Body of pancreas (tissue), 4 donors: ENCODE measurements around the gene HERC5. TPM values are rescaled to one million over a fixed set of nuclear protein-coding genes. Genes with fewer than 3 reads are reported as not detected.

ENCODE experiments used
- ATAC-seq: fragments of 150-250 bp; one replicate; pipeline ENCODE4 v1.9.1; 2016
- DNase-seq, 4 donors: peaks; one replicate each; pipeline ENCODE4 v3.0.0-alpha.2; 2019
- H3K27ac ChIP-seq, 4 donors: fragments of 200-600 bp; sonication (generic); 1 replicate in 3 of 4; 2 replicates in 1 of 4; pipeline versions ENCODE4 v1.5.1 to v1.6.1; 2016 to 2019; ENCODE audit warnings: mild to moderate bottlenecking in 1 of 4, mixed read lengths in 1 of 4, moderate library complexity in 1 of 4
- H3K27me3 ChIP-seq, 2 donors: fragments of 200-600 bp; sonication (generic); one replicate each; pipeline ENCODE4 v1.6.0; 2016; ENCODE audit warnings: mild to moderate bottlenecking in 1 of 2
- H3K36me3 ChIP-seq, 2 donors: fragments of 200-600 bp; sonication (generic); replicated peaks in 1 of 2; 2 replicates each; pipeline ENCODE4 v1.5.1; 2016; ENCODE audit warnings: low read depth in 2 of 2; ENCODE audit not compliant: insufficient read depth in 1 of 2
- H3K4me1 ChIP-seq: fragments of 200-600 bp; sonication (generic); one replicate; pipeline ENCODE4 v1.6.0; 2016
- H3K4me3 ChIP-seq, 2 donors: fragments of 200-600 bp; sonication (generic); 1 replicate in 1 of 2; 2 replicates in 1 of 2; pipeline ENCODE4 v1.5.1; 2016 to 2019
- H3K9me3 ChIP-seq, 3 donors: fragments of 200-600 bp; sonication (generic); 1 replicate in 2 of 3; 2 replicates in 1 of 3; pipeline ENCODE4 v1.5.1; 2016
- CTCF ChIP-seq, 7 experiments: fragments of 450-650 bp in 4 of 7; fragments of 200-600 bp in 3 of 7; sonication (generic) in 3 of 7; IDR thresholded peaks; one replicate each; pipeline ENCODE4 v1.5.1; 2016 to 2019; ENCODE audit warnings: antibody characterized with exemption in 7 of 7
- POLR2A ChIP-seq, 3 donors: fragments of 450-650 bp; IDR thresholded peaks; one replicate each; pipeline ENCODE4 v1.6.1; 2016; ENCODE audit warnings: antibody characterized with exemption in 3 of 3, mild to moderate bottlenecking in 2 of 3
- WGBS, 2 donors: methylation state at CpG; one replicate each; pipeline ENCODE4 v1.1.5; 2017; 5-methylcytosine and 5-hydroxymethylcytosine counted together
- intact Hi-C: fragments of 100-400 bp; cut with DNase I; formaldehyde crosslinking; loops from one replicate; pipeline ENCODE4 v1.15.1; 2023
- total RNA-seq, 2 donors: library from RNA; depleted of rRNA; stranded (reverse); fragments of >200 nt; gene quantifications; one replicate each; pipeline ENCODE4 v1.1.0, GENCODE V29; 2016

HERC5 gene
- total RNA-seq, 2 donors from 2014 or later = 2.6 to 3.9 TPM

- H3K4me3 ChIP-seq = no peak overlapping the region
- ATAC-seq (no peak), DNase-seq (no peak)
- no peak overlapping the region for H3K27ac ChIP-seq
- H3K9me3 ChIP-seq = no peaks in the 10 kb centered on the region
- H3K36me3 ChIP-seq = no peaks in the 10 kb centered on the region
- 74 to 83% methylated on average over 3 of the region's 3 CpGs for WGBS, 2 donors
- intact Hi-C loops = loop anchor here (5.0 to 10.0 kb wide), 4 partner anchors 136 to 476 kb away; partner anchors contain the start of gene HERC6
- TF ChIP-seq CTCF (IDR thresholded peaks at IDR 0.05) (no peak), POLR2A (IDR thresholded peaks at IDR 0.05) (no peak)
- peaks cover 13% of the 10 kb centered on the region for H3K4me1 ChIP-seq
- H3K27me3 ChIP-seq = no peaks in the 10 kb centered on the region
These were observed 54.3 kb downstream of the HERC5 start for GRCh38 chr4:88511236-88511635.

GRCh38 chr4:88514557-88515511 is 57.9 kb downstream of the HERC5 start:
- ATAC-seq (peak; percentile 90), DNase-seq (peak in 3 of 4 donors; percentile 23 to 53 (median 25))
- no peaks in the 10 kb centered on the region for H3K27me3 ChIP-seq
- peaks cover 13% of the 10 kb centered on the region for H3K4me1 ChIP-seq
- WGBS, 2 donors = 36 to 41% methylated on average over 8 of the region's 8 CpGs
- intact Hi-C loops = loop anchor here (5.0 to 10.0 kb wide), 4 partner anchors 140 to 480 kb away; partner anchors contain the start of gene HERC6
- H3K36me3 ChIP-seq = no peaks in the 10 kb centered on the region
- peak overlapping the region in 2 of 4 donors; percentile 1 to 22 for H3K27ac ChIP-seq
- no peak overlapping the region for H3K4me3 ChIP-seq
- TF ChIP-seq POLR2A (IDR thresholded peaks at IDR 0.05) (no peak), CTCF (IDR thresholded peaks at IDR 0.05) (no peak)
- H3K9me3 ChIP-seq = no peaks in the 10 kb centered on the region

- no peaks in the 10 kb centered on the region for H3K27me3 ChIP-seq
- ATAC-seq (no peak), DNase-seq (no peak)
- no peak overlapping the region for H3K27ac ChIP-seq
- peaks cover 18% of the 10 kb centered on the region for H3K4me1 ChIP-seq
- intact Hi-C loops = loop anchor here (10.0 kb wide), 3 partner anchors 142 to 482 kb away; partner anchors contain the start of gene HERC6
- H3K4me3 ChIP-seq = no peak overlapping the region
- WGBS, 2 donors = 76 to 86% methylated on average over 3 of the region's 3 CpGs
- TF ChIP-seq POLR2A (IDR thresholded peaks at IDR 0.05) (no peak), CTCF (IDR thresholded peaks at IDR 0.05) (no peak)
- no peaks in the 10 kb centered on the region for H3K36me3 ChIP-seq
- H3K9me3 ChIP-seq = no peaks in the 10 kb centered on the region
These were observed 59.8 kb downstream of the HERC5 start for GRCh38 chr4:88516746-88517145.

GRCh38 chr4:88517825-88518224 is 60.9 kb downstream of the HERC5 start:
- Histone ChIP-seq H3K27ac (no peak overlapping the region), H3K27me3 (no peaks in the 10 kb centered on the region), H3K4me1 (peaks cover 29% of the 10 kb centered on the region), H3K36me3 (no peaks in the 10 kb centered on the region), H3K4me3 (no peak overlapping the region), H3K9me3 (no peaks in the 10 kb centered on the region)
- intact Hi-C loops = loop anchor here (10.0 kb wide), 3 partner anchors 143 to 483 kb away; partner anchors contain the start of gene HERC6
- ATAC-seq = no peak
- TF ChIP-seq POLR2A (IDR thresholded peaks at IDR 0.05) (no peak), CTCF (IDR thresholded peaks at IDR 0.05) (no peak)
- no peak for DNase-seq
- WGBS, 2 donors = 68 to 74% methylated on average over 3 of the region's 3 CpGs
